Measurements from ENCODE around the gene E2F4.

The E2F4 gene

GRCh38 chr16:67148221-67148620 is 43.7 kb upstream of the E2F4 start:
- no peak for DNase-seq (ENCODE audit: low read depth)
- H3K4me3 ChIP-seq (ENCODE audit: low read length), result no peak overlapping the region
- no peak for TF ChIP-seq CTCF (IDR thresholded peaks at IDR 0.05; ENCODE audit: insufficient read depth, low read depth, low read length, missing control alignments)

GRCh38 chr16:67148656-67149275 is 43.2 kb upstream of the E2F4 start:
- DNase-seq (ENCODE audit: low read depth), result no peak
- no peak overlapping the region for H3K4me3 ChIP-seq (ENCODE audit: low read length)
- TF ChIP-seq CTCF (IDR thresholded peaks at IDR 0.05; ENCODE audit: insufficient read depth, low read depth, low read length, missing control alignments), result no peak

- no peak for DNase-seq (ENCODE audit: low read depth)
- TF ChIP-seq CTCF (IDR thresholded peaks at IDR 0.05; ENCODE audit: insufficient read depth, low read depth, low read length, missing control alignments), result no peak
- no peak overlapping the region for H3K4me3 ChIP-seq (ENCODE audit: low read length)
These were observed 42.5 kb upstream of the E2F4 start for GRCh38 chr16:67149276-67150046.

GRCh38 chr16:67150047-67150832 is 41.7 kb upstream of the E2F4 start:
- no peak for TF ChIP-seq CTCF (IDR thresholded peaks at IDR 0.05; ENCODE audit: insufficient read depth, low read depth, low read length, missing control alignments)
- peak overlapping the region; percentile 55 for H3K4me3 ChIP-seq (ENCODE audit: low read length)
- DNase-seq (ENCODE audit: low read depth), result peak; percentile 42

GRCh38 chr16:67150833-67151396 is 41.0 kb upstream of the E2F4 start, which contains the start of gene B3GNT9:
TSS of gene B3GNT9 (minus strand) at chr16:67150998. CDS start at chr16:67150485, 513 bp downstream.
- peak; percentile 59 for DNase-seq (ENCODE audit: low read depth)

More at GRCh38 chr16:67150833-67151396, 41.0 kb upstream of the E2F4 start, which contains the start of gene B3GNT9:
- TF ChIP-seq CTCF (IDR thresholded peaks at IDR 0.05; ENCODE audit: insufficient read depth, low read depth, low read length, missing control alignments), result no peak
- peak within 1 kb of the TSS; percentile 55 for H3K4me3 ChIP-seq (ENCODE audit: low read length)
